Tibial nerve (tissue), 4 donors: ENCODE results near the gene CLIP2. TPM values are rescaled to one million over a fixed set of nuclear protein-coding genes. Genes with fewer than 3 reads are reported as not detected.

Experiments used
- DNase-seq, 2 donors: peaks; one replicate each; pipeline ENCODE4 v3.0.0-alpha.2; 2019; ENCODE audit warnings: low spot score in 2 of 2
- H3K27ac ChIP-seq, 4 donors: fragments of 200-600 bp; sonication (generic) in 3 of 4; one replicate each; pipeline ENCODE4 v1.5.1; 2017 to 2019; ENCODE audit warnings: mild to moderate bottlenecking in 1 of 4
- H3K27me3 ChIP-seq, 2 donors: fragments of 200-600 bp; sonication (generic) in 1 of 2; one replicate each; pipeline versions ENCODE4 v1.5.1 to v1.6.0; 2017 to 2019
- H3K36me3 ChIP-seq, 3 donors: fragments of 200-600 bp; sonication (generic); one replicate each; pipeline ENCODE4 v1.5.1; 2018 to 2019
- H3K4me1 ChIP-seq, 4 donors: fragments of 200-600 bp; sonication (generic) in 3 of 4; one replicate each; pipeline ENCODE4 v1.5.1; 2017 to 2019
- H3K4me3 ChIP-seq, 4 donors: fragments of 200-600 bp; sonication (generic) in 3 of 4; one replicate each; pipeline ENCODE4 v1.5.1; 2017 to 2019; ENCODE audit warnings: mild to moderate bottlenecking in 1 of 4, moderate library complexity in 1 of 4
- H3K9me3 ChIP-seq, 4 donors: fragments of 200-600 bp; sonication (generic) in 3 of 4; one replicate each; pipeline ENCODE4 v1.5.1; 2017 to 2019
- CTCF ChIP-seq, 5 experiments: fragments of 200-600 bp in 3 of 5; fragments of 450-650 bp in 2 of 5; sonication (generic) in 3 of 5; IDR thresholded peaks; one replicate each; pipeline ENCODE4 v1.5.1; 2016 to 2019; ENCODE audit warnings: antibody characterized with exemption in 5 of 5, mild to moderate bottlenecking in 3 of 5, moderate library complexity in 2 of 5
- EP300 ChIP-seq, 2 donors: sonication (generic); formaldehyde crosslinking; IDR thresholded peaks; one replicate each; pipeline ENCODE4 v1.6.1; 2017; ENCODE audit warnings: antibody characterized with exemption in 2 of 2, mild to moderate bottlenecking in 1 of 2
- POLR2A ChIP-seq, 2 donors: fragments of 450-650 bp; IDR thresholded peaks; one replicate each; pipeline ENCODE4 v1.6.1; 2017; ENCODE audit warnings: antibody characterized with exemption in 2 of 2, mild to moderate bottlenecking in 2 of 2, moderate library complexity in 2 of 2
- WGBS, 2 donors: methylation state at CpG; one replicate each; pipeline ENCODE4 v1.1.5; 2018; 5-methylcytosine and 5-hydroxymethylcytosine counted together
- total RNA-seq, 4 donors: library from RNA; depleted of rRNA; stranded (reverse); fragments of >200 nt; gene quantifications; one replicate each; pipeline ENCODE4 v1.1.0, GENCODE V29; 2016

CLIP2 gene
- total RNA-seq, 4 donors from 2014 or later, result 42.0 to 48.3 (median 46.3) TPM

GRCh38 chr7:74343281-74344131, 54.3 kb downstream of the CLIP2 start:
- H3K9me3 ChIP-seq, result no peaks in the 10 kb centered on the region
- no peaks in the 10 kb centered on the region for H3K4me1 ChIP-seq
- 70 to 74% methylated on average over 14 of the region's 14 CpGs for WGBS, 2 donors
- H3K27ac ChIP-seq, result no peak overlapping the region
- DNase-seq, result no peak
- no peak overlapping the region for H3K4me3 ChIP-seq
- H3K27me3 ChIP-seq, result no peaks in the 10 kb centered on the region
- TF ChIP-seq CTCF (IDR thresholded peaks at IDR 0.05) (no peak), EP300 (IDR thresholded peaks at IDR 0.05) (no peak)
- peaks cover 0 to 59% (median 0%) of the 10 kb centered on the region in 3 donors for H3K36me3 ChIP-seq

GRCh38 chr7:74344132-74344496, 54.9 kb downstream of the CLIP2 start:
- H3K9me3 ChIP-seq, result no peaks in the 10 kb centered on the region
- peaks cover 0 to 53% (median 0%) of the 10 kb centered on the region in 3 donors for H3K36me3 ChIP-seq
- DNase-seq, result no peak
- no peak overlapping the region for H3K27ac ChIP-seq
- H3K4me3 ChIP-seq, result no peak overlapping the region
- H3K27me3 ChIP-seq, result no peaks in the 10 kb centered on the region
- no peaks in the 10 kb centered on the region for H3K4me1 ChIP-seq
- WGBS, 2 donors, result 89 to 97% methylated on average over 2 of the region's 2 CpGs
- no peak for TF ChIP-seq EP300 (IDR thresholded peaks at IDR 0.05)
- no peak for TF ChIP-seq POLR2A (IDR thresholded peaks at IDR 0.05)
- no peak for TF ChIP-seq CTCF (IDR thresholded peaks at IDR 0.05)

GRCh38 chr7:74344786-74345185, 55.6 kb downstream of the CLIP2 start:
- DNase-seq, result no peak
- TF ChIP-seq EP300 (IDR thresholded peaks at IDR 0.05), result no peak
- no peak for TF ChIP-seq CTCF (IDR thresholded peaks at IDR 0.05)
- no peak for TF ChIP-seq POLR2A (IDR thresholded peaks at IDR 0.05)
- no peaks in the 10 kb centered on the region for H3K27me3 ChIP-seq
- H3K27ac ChIP-seq, result no peak overlapping the region
- no peak overlapping the region for H3K4me3 ChIP-seq
- no peaks in the 10 kb centered on the region for H3K4me1 ChIP-seq
- no peaks in the 10 kb centered on the region for H3K9me3 ChIP-seq
- H3K36me3 ChIP-seq, result peaks cover 0 to 53% (median 0%) of the 10 kb centered on the region in 3 donors
- WGBS, 2 donors, result 90 to 93% methylated on average over 2 of the region's 2 CpGs

- H3K36me3 ChIP-seq, result peaks cover 0 to 45% (median 0%) of the 10 kb centered on the region in 3 donors
- TF ChIP-seq EP300 (IDR thresholded peaks at IDR 0.05) (no peak), CTCF (IDR thresholded peaks at IDR 0.05) (no peak), POLR2A (IDR thresholded peaks at IDR 0.05) (no peak)
- 91 to 97% methylated on average over 2 of the region's 2 CpGs for WGBS, 2 donors
- no peak overlapping the region for H3K4me3 ChIP-seq
- no peak overlapping the region for H3K27ac ChIP-seq
- H3K9me3 ChIP-seq, result no peaks in the 10 kb centered on the region
- no peaks in the 10 kb centered on the region for H3K4me1 ChIP-seq
- H3K27me3 ChIP-seq, result no peaks in the 10 kb centered on the region
- no peak for DNase-seq
Observed at GRCh38 chr7:74345970-74346369, 56.8 kb downstream of the CLIP2 start.

- Histone ChIP-seq H3K9me3 (no peaks in the 10 kb centered on the region), H3K36me3 (peaks cover 0 to 32% (median 0%) of the 10 kb centered on the region in 3 donors), H3K27ac (no peak overlapping the region), H3K4me1 (no peaks in the 10 kb centered on the region), H3K27me3 (no peaks in the 10 kb centered on the region), H3K4me3 (no peak overlapping the region)
- TF ChIP-seq CTCF (IDR thresholded peaks at IDR 0.05) (no peak), POLR2A (IDR thresholded peaks at IDR 0.05) (no peak), EP300 (IDR thresholded peaks at IDR 0.05) (no peak)
- 97 to 98% methylated on average over 10 of the region's 10 CpGs for WGBS, 2 donors
- DNase-seq, result no peak
Observed at GRCh38 chr7:74349621-74350020, 60.4 kb downstream of the CLIP2 start.
